DOHH2 (cell line): ENCODE data around the gene FBXO38.
A peak's percentile ranks its signal among the peaks of the same experiment; 100 is the strongest.

Source experiments
- H3F3A ChIP-seq: fragments of 200-600 bp; sonication (generic), shearing (Covaris generic); 2 replicates; pipeline ENCODE4 v1.6.0; 2016; ENCODE audit warnings: antibody characterized with exemption, mild to moderate bottlenecking; ENCODE audit not compliant: control insufficient read depth, insufficient read depth
- H3K27ac ChIP-seq: fragments of 200-600 bp; sonication (generic); 2 replicates; pipeline ENCODE4 v1.5.1; 2014; ENCODE audit warnings: low read depth, mild to moderate bottlenecking, low read length, moderate library complexity
- H3K27me3 ChIP-seq: fragments of 200-600 bp; sonication (generic); 2 replicates; pipeline ENCODE4 v1.6.1; 2014; ENCODE audit warnings: mild to moderate bottlenecking, low read length, mixed read lengths; ENCODE audit not compliant: control insufficient read depth
- H3K36me3 ChIP-seq: fragments of 200-600 bp; sonication (generic); 2 replicates; pipeline ENCODE4 v1.6.1; 2014; ENCODE audit warnings: mild to moderate bottlenecking, low read length, moderate library complexity, mixed read lengths; ENCODE audit not compliant: control insufficient read depth
- H3K4me1 ChIP-seq: fragments of 200-600 bp; sonication (generic); 2 replicates; pipeline ENCODE4 v1.6.1; 2014; ENCODE audit warnings: mild to moderate bottlenecking, low read length, mixed read lengths; ENCODE audit not compliant: control insufficient read depth
- H3K4me2 ChIP-seq: fragments of 200-600 bp; sonication (generic); 2 replicates; pipeline ENCODE4 v1.6.0; 2014; ENCODE audit warnings: mild to moderate bottlenecking, low read length, moderate library complexity
- H3K4me3 ChIP-seq: fragments of 200-600 bp; sonication (generic); 2 replicates; pipeline ENCODE4 v1.5.1; 2014; ENCODE audit warnings: mild to moderate bottlenecking, low read length, mixed read lengths
- H3K79me2 ChIP-seq: fragments of 200-600 bp; sonication (generic); 2 replicates; pipeline ENCODE4 v1.6.1; 2014; ENCODE audit warnings: mild to moderate bottlenecking, low read length, mixed read lengths; ENCODE audit not compliant: control insufficient read depth
- H3K9me2 ChIP-seq: fragments of 200-600 bp; sonication (generic); replicated peaks from 2 replicates; pipeline ENCODE4 v1.6.1; 2014; ENCODE audit warnings: mild to moderate bottlenecking, low read length, mixed read lengths; ENCODE audit not compliant: control insufficient read depth
- H3K9me3 ChIP-seq: fragments of 200-600 bp; sonication (generic); 2 replicates; pipeline ENCODE4 v1.6.1; 2014; ENCODE audit warnings: antibody characterized with exemption, low read length, mixed read lengths; ENCODE audit not compliant: control insufficient read depth, insufficient read depth
- H4K20me1 ChIP-seq: fragments of 200-600 bp; sonication (generic); 2 replicates; pipeline ENCODE4 v1.6.0; 2014; ENCODE audit warnings: low read depth, mild to moderate bottlenecking, antibody characterized with exemption, low read length, moderate library complexity; ENCODE audit not compliant: control insufficient read depth, insufficient read depth
- EZH2phosphoT487 ChIP-seq: fragments of 200-600 bp; sonication (generic); IDR thresholded peaks from 2 replicates; pipeline ENCODE4 v1.6.1; 2017; ENCODE audit warnings: borderline replicate concordance, mild to moderate bottlenecking, antibody characterized with exemption, low read length, moderate library complexity, mixed read lengths
- TF ChIP-seq, protein P1 (sequence below): fragments of 200-600 bp; sonication (generic); IDR thresholded peaks from one replicate; pipeline ENCODE4 v1.5.1; 2014; ENCODE audit warnings: antibody characterized with exemption, mild to moderate bottlenecking, low read depth, low read length; ENCODE audit not compliant: poor library complexity, severe bottlenecking

FBXO38 gene

DNA sequence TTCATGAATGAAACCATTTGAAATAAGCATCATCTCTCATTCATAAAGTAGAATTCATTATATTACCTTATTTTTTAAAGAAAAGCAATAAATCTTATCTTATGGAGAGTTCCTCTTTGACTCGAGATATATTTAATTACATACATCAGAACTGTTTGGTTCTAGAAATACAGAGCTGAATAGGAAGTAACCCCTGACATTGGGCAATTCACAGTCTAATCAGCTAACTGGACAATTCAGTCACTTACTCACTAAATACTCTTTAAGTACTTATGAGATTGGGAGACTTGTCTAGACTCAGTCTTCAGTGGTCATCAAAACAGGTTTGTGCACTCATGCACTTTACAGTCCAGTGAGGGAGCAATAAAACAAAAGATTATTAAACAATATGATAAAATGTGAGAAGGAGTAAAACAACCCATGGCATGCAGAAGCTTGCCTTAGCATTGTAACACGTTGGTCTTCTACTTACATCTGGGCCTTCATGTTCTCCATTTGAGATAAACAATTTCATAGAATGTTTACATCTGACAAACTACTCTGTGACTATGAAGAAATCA, 11.5 kb upstream of the FBXO38 start:
- no peak overlapping the region for H3K27ac ChIP-seq

DNA sequence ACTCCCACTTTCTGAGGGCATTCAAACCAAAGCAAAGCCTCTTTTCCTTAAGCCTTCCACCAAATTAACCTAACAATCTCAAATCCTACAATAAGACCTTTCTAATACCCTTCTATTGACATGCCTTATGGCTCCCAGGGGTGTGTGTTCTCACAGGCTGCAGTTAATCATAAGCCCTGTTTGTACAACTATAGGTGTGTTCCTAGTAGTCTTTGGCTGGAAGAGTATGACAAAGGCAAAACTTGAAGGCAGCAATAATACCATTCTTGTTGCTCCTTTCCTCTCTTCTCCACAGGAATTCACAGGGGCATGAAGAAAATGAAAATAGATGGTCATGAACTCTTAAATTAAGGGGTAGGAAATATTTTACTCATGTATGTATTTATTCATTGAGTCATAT, 10.9 kb upstream of the FBXO38 start:
- H4K20me1 ChIP-seq, result no peaks in the 10 kb centered on the region
- H3K9me3 ChIP-seq, result peaks cover 4% of the 10 kb centered on the region; the same call in 1 of the 2 replicates
- no peak overlapping the region for H3K4me3 ChIP-seq
- H3F3A ChIP-seq, result no peaks in the 10 kb centered on the region
- H3K27ac ChIP-seq, result no peak overlapping the region
- TF ChIP-seq EZH2phosphoT487, result no peak
- TF ChIP-seq, protein P1, sequence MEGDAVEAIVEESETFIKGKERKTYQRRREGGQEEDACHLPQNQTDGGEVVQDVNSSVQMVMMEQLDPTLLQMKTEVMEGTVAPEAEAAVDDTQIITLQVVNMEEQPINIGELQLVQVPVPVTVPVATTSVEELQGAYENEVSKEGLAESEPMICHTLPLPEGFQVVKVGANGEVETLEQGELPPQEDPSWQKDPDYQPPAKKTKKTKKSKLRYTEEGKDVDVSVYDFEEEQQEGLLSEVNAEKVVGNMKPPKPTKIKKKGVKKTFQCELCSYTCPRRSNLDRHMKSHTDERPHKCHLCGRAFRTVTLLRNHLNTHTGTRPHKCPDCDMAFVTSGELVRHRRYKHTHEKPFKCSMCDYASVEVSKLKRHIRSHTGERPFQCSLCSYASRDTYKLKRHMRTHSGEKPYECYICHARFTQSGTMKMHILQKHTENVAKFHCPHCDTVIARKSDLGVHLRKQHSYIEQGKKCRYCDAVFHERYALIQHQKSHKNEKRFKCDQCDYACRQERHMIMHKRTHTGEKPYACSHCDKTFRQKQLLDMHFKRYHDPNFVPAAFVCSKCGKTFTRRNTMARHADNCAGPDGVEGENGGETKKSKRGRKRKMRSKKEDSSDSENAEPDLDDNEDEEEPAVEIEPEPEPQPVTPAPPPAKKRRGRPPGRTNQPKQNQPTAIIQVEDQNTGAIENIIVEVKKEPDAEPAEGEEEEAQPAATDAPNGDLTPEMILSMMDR, result no peak
- no peaks in the 10 kb centered on the region for H3K4me1 ChIP-seq
- H3K4me2 ChIP-seq, result no peak overlapping the region
- H3K36me3 ChIP-seq, result no peaks in the 10 kb centered on the region; the same call in 1 of the 2 replicates
- H3K27me3 ChIP-seq, result no peaks in the 10 kb centered on the region
- H3K79me2 ChIP-seq, result no peaks in the 10 kb centered on the region
- no peaks in the 10 kb centered on the region for H3K9me2 ChIP-seq

More for the DNA sequence above, 11.5 kb upstream of the FBXO38 start:
- Histone ChIP-seq H3K4me2 (no peak overlapping the region), H4K20me1 (no peaks in the 10 kb centered on the region), H3K27me3 (no peaks in the 10 kb centered on the region), H3F3A (no peaks in the 10 kb centered on the region), H3K9me2 (no peaks in the 10 kb centered on the region), H3K36me3 (no peaks in the 10 kb centered on the region), H3K79me2 (no peaks in the 10 kb centered on the region), H3K4me1 (no peaks in the 10 kb centered on the region), H3K4me3 (no peak overlapping the region), H3K9me3 (peaks cover 5% of the 10 kb centered on the region; the same call in 1 of the 2 replicates)
- TF ChIP-seq, protein P1, result no peak
- no peak for TF ChIP-seq EZH2phosphoT487

DNA sequence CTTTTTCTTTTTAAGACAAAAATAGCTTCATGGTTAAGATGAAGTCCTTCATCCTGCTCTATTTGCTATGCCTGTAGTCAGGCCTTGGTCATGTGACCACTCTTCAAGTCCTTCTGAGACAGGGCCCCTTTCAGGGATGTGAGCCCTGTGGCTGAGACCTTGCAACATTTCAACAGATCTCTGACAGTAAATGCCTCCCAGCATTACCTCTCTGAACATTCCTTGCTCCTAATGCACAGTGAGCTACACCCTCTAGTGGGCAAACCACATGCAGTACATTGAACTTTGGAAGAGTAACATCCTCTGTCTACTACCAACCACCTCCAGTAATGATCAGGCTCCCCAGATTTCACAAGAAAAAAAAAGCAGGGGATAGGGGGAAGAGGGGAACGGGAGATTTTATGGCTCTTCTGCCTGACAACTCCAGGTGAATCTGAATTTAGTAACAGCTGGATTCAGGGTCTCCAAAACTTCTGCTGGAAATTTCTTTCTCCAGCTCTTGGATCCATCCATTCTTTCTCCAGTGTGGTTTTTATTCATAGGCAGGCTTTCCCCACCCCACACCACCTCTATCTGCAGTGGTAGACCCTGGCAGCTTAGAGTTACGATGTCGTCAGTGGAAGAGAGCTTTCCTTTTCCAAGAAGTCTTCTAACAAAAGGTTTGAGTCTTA, 8.9 kb upstream of the FBXO38 start:
- H4K20me1 ChIP-seq, result no peaks in the 10 kb centered on the region
- H3K79me2 ChIP-seq, result no peaks in the 10 kb centered on the region
- no peaks in the 10 kb centered on the region for H3F3A ChIP-seq
- peaks cover 10% of the 10 kb centered on the region; the same call in 1 of the 2 replicates for H3K9me3 ChIP-seq
- no peak overlapping the region for H3K4me2 ChIP-seq
- H3K9me2 ChIP-seq, result no peaks in the 10 kb centered on the region
- no peak overlapping the region for H3K4me3 ChIP-seq
- no peaks in the 10 kb centered on the region for H3K27me3 ChIP-seq
- TF ChIP-seq, protein P1, result peak; percentile 83
- no peak for TF ChIP-seq EZH2phosphoT487
- peaks cover 2% of the 10 kb centered on the region; the same call in 1 of the 2 replicates for H3K4me1 ChIP-seq
- no peak overlapping the region for H3K27ac ChIP-seq
- H3K36me3 ChIP-seq, result no peaks in the 10 kb centered on the region; the same call in 1 of the 2 replicates
